Lower lobe of right lung (tissue), 2 donors: ENCODE results near the gene MAGED4. TPM values are rescaled to one million over a fixed set of nuclear protein-coding genes. Genes with fewer than 3 reads are reported as not detected.
"Not testable (repeated sequence)": the region's sequence is repeated elsewhere in the genome, so short reads cannot be mapped to it uniquely, and the experiment has no call there.

Source experiments
- ATAC-seq, 2 donors: fragments of 200-7000 bp; cut with Tn5 transposase; one replicate each; pipeline ENCODE4 v1.9.1; 2020 to 2022; ENCODE audit warnings: mild to moderate bottlenecking in 2 of 2, moderate library complexity in 2 of 2
- DNase-seq: peaks from one replicate; pipeline ENCODE4 v3.0.0-alpha.2; 2020
- H3K27ac ChIP-seq: fragments of 200-600 bp; one replicate; pipeline ENCODE4 v1.8.0; 2022
- H3K27me3 ChIP-seq: fragments of 200-600 bp; one replicate; pipeline ENCODE4 v1.8.0; 2022; ENCODE audit warnings: low read depth
- H3K36me3 ChIP-seq: fragments of 200-600 bp; one replicate; pipeline ENCODE4 v1.8.0; 2022; ENCODE audit warnings: mild to moderate bottlenecking
- H3K4me1 ChIP-seq: fragments of 200-600 bp; one replicate; pipeline ENCODE4 v1.8.0; 2022
- H3K4me3 ChIP-seq: fragments of 200-600 bp; one replicate; pipeline ENCODE4 v1.8.0; 2022; ENCODE audit warnings: mild to moderate bottlenecking
- H3K9me3 ChIP-seq: fragments of 200-600 bp; one replicate; pipeline ENCODE4 v1.8.0; 2022
- intact Hi-C: fragments of 100-400 bp; cut with DNase I; formaldehyde crosslinking; loops from one replicate; pipeline ENCODE4 v1.11.0; 2022
- long read RNA-seq: library from polyadenylated mRNA; unstranded; transcript quantifications from one replicate; pipeline ENCODE4 v2.0.0, GENCODE V29; 2021
- total RNA-seq: library from RNA; stranded (reverse); fragmentation: NEBNext Ultra II Directional; extraction: Animal tissue kit (Norgen Biotek cat#: 25700); gene quantifications from one replicate; pipeline ENCODE4 v1.2.1, GENCODE V29; 2021
- TF ChIP-seq, protein P1 (sequence below): fragments of 200-600 bp; IDR thresholded peaks from one replicate; pipeline ENCODE4 v1.8.0; 2022; ENCODE audit warnings: antibody characterized with exemption, mild to moderate bottlenecking
- donor health status: DM: no; HTN: yes; CAD: no; lungs with severe emphysema.

Gene MAGED4, protein sequence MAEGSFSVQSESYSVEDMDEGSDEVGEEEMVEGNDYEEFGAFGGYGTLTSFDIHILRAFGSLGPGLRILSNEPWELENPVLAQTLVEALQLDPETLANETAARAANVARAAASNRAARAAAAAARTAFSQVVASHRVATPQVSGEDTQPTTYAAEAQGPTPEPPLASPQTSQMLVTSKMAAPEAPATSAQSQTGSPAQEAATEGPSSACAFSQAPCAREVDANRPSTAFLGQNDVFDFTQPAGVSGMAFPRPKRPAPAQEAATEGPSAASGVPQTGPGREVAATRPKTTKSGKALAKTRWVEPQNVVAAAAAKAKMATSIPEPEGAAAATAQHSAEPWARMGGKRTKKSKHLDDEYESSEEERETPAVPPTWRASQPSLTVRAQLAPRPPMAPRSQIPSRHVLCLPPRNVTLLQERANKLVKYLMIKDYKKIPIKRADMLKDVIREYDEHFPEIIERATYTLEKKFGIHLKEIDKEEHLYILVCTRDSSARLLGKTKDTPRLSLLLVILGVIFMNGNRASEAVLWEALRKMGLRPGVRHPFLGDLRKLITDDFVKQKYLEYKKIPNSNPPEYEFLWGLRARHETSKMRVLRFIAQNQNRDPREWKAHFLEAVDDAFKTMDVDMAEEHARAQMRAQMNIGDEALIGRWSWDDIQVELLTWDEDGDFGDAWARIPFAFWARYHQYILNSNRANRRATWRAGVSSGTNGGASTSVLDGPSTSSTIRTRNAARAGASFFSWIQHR
- total RNA-seq: 3.2 TPM
- long read RNA-seq, transcript MAGED4-204 (13 exons, 2,578 nt): major isoform, 7 of 12 reads
- long read RNA-seq, partial matches to known transcripts: 1 of 12 reads
- long read RNA-seq, other reads (novel, unspliced or antisense): 4 of 12 reads

DNA sequence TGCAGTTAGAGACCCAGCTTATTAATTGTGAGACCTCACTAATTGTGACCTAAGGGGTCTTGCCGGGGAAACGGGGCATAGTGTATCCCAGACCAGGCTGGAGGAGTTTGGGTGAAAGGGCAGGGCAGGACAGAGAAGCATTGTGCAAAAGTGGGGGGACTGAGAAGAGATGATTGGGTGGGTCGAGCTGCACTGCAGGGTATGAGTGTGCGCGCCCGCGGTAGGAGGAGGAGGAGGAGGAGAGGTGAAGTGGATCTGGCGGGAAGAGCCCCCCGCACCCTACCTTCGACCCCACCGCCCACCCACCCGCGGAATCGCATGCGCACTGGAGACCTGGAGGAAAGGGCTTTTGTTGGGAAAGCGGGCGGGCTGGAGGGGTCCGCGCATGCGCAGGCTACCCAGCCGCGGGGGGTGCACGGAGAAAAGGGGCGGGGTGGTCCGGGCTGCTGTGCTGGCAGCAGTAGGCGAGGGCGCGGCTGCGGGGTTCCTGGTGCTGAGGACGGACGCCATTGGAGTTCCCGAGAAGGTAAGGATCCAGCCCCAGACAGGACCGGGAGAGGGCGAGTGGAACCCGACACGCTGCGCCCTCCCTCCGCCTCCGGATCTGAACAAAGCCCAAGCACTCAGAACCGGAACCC, at the start of gene MAGED4:
Gene MAGED4, plus strand, starts transcription at position 449 of the 638 bp plus-strand sequence. CDS start 1,035 bp downstream, outside the sequence.
- intact Hi-C loops, H3K9me3 ChIP-seq, H3K36me3 ChIP-seq, H3K27ac ChIP-seq, H3K4me3 ChIP-seq, DNase-seq, H3K4me1 ChIP-seq, H3K27me3 ChIP-seq: not testable (repeated sequence)
- ATAC-seq: peak; percentile 62 to 77

DNA sequence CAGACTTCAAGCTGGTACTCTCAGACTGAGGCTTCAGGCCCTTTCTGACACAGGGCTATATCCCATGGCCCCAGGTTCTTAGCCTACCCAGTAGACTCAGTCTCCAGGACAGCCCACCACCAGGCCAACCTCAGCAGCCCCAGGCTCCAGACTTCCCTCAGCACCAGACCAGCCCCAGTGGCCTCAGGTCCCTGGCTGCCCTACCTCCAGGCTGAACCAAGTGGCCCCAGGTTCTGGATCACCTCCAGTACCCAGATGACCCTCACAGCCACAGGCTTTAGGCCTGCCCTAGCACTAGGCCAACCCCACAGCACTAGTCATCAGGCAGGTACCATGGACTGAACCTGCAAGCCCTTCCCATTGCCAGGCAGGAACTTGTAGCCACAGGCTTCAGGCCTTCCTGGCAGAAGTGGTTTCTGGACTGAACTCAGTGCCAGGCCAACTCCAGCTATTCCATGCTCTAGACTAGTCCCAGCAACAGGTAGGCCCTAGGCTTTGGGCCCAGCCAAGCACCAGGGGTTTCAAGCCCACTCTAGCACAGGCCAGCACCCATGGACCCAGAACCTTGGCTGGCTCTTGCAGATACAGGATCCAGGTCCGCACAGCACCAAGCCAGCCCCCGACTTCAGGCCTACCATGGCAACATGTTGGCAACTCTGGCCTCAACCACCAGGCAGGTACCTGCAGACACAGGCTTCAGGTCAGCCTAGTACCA, 45.7 kb upstream of the MAGED4 start:
- TF ChIP-seq, protein P1, sequence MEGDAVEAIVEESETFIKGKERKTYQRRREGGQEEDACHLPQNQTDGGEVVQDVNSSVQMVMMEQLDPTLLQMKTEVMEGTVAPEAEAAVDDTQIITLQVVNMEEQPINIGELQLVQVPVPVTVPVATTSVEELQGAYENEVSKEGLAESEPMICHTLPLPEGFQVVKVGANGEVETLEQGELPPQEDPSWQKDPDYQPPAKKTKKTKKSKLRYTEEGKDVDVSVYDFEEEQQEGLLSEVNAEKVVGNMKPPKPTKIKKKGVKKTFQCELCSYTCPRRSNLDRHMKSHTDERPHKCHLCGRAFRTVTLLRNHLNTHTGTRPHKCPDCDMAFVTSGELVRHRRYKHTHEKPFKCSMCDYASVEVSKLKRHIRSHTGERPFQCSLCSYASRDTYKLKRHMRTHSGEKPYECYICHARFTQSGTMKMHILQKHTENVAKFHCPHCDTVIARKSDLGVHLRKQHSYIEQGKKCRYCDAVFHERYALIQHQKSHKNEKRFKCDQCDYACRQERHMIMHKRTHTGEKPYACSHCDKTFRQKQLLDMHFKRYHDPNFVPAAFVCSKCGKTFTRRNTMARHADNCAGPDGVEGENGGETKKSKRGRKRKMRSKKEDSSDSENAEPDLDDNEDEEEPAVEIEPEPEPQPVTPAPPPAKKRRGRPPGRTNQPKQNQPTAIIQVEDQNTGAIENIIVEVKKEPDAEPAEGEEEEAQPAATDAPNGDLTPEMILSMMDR: no peak
- Histone ChIP-seq H3K4me1 (no peaks in the 10 kb centered on the region), H3K9me3 (no peaks in the 10 kb centered on the region), H3K27ac (no peak overlapping the region), H3K4me3 (no peak overlapping the region), H3K36me3 (no peaks in the 10 kb centered on the region), H3K27me3 (no peaks in the 10 kb centered on the region)
- intact Hi-C loops: no loop called here
- ATAC-seq (no peak), DNase-seq (no peak)

DNA sequence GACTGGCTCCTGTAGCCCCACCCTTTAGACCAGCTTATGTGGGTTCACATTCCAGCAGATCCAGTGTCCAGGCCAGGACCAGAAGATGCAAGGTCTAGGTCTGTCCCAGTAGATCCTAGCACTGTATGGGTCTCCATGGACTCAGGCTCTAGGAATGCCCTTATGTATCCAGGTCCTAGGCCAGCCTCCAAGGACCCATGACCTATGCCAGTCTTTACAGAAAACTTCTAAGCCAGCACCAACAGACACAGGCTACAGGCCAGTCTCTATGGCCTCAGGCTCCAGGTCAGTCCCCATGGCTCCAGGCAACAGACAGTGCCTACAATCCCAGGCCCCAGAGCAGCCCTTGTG, 45.2 kb upstream of the MAGED4 start:
- Histone ChIP-seq H3K27me3 (no peaks in the 10 kb centered on the region), H3K27ac (no peak overlapping the region), H3K4me1 (no peaks in the 10 kb centered on the region), H3K9me3 (no peaks in the 10 kb centered on the region), H3K36me3 (no peaks in the 10 kb centered on the region), H3K4me3 (no peak overlapping the region)
- no peak for ATAC-seq
- intact Hi-C loops: no loop called here
- DNase-seq: no peak
- TF ChIP-seq, protein P1: no peak

DNA sequence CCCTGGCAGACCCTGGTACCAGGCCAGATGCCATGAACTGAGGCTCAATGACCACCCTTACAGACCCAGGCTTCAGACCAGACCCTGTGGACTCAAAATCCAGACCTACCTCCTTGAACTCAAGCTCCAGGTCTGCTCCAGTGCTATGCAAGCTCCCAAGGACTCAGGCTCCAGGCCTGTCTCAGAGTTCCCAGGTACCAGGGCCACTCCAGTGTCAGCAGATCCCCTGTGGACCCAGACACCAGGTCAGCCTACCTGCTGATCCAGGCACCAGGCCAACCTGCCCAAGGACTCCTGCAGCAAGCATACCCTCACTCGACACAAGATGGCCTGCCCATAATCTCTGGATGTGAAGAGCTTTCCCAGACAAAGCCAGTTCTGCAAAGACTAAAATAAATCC, 44.7 kb upstream of the MAGED4 start:
- Histone ChIP-seq H3K36me3 (no peaks in the 10 kb centered on the region), H3K4me1 (no peaks in the 10 kb centered on the region), H3K27ac (no peak overlapping the region), H3K27me3 (no peaks in the 10 kb centered on the region), H3K9me3 (no peaks in the 10 kb centered on the region), H3K4me3 (no peak overlapping the region)
- intact Hi-C loops: no loop called here
- DNase-seq: no peak
- TF ChIP-seq, protein P1: no peak
- no peak for ATAC-seq

DNA sequence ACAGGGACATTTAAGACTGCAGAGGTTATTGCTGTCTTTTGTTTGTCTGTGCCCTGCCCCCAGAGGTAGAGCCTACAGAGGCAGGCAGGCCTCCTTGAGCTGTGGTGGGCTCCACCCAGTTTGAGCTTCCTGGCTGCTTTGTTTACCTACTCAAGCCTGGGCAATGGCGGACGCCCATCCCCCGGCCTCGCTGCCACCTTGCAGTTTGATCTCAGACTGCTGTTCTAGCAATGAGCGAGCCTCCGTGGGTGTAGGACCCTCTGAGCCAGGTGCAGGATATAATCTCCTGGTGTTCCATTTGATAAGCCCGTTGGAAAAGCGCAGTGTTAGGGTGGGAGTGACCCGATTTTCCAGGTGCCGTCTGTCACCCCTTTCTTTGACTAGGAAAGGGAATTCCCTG, 34.0 kb upstream of the MAGED4 start:
- H3K36me3 ChIP-seq, intact Hi-C loops: not testable (repeated sequence)

DNA sequence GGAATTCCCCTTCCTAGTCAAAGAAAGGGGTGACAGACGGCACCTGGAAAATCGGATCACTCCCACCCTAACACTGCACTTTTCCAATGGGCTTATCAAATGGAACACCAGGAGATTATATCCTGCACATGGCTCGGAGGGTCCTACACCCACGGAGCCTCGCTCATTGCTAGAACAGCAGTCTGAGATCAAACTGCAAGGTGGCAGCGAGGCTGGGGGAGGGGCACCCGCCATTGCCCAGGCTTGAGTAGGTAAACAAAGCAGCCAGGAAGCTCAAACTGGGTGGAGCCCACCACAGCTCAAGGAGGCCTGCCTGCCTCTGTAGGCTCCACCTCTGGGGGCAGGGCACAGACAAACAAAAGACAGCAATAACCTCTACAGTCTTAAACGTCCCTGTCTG, 24.5 kb upstream of the MAGED4 start:
- H3K36me3 ChIP-seq, H3K27ac ChIP-seq, DNase-seq, H3K4me1 ChIP-seq, H3K4me3 ChIP-seq, H3K27me3 ChIP-seq, H3K9me3 ChIP-seq, intact Hi-C loops, ATAC-seq: not testable (repeated sequence)

More for the DNA sequence above, 34.0 kb upstream of the MAGED4 start:
- H3K4me1 ChIP-seq, H3K27me3 ChIP-seq, H3K4me3 ChIP-seq, H3K27ac ChIP-seq, H3K9me3 ChIP-seq, DNase-seq, ATAC-seq: not testable (repeated sequence)
